Anterior cingulate cortex (tissue), 58 donors: ENCODE measurements around the gene ETNK2.
A peak's percentile ranks its signal among the peaks of the same experiment; 100 is the strongest.

Source experiments
- DNase-seq, 58 donors: peaks; one replicate each; lab custom pipeline; 2025; lab: John Stamatoyannopoulos, UW

Gene ETNK2

DNA sequence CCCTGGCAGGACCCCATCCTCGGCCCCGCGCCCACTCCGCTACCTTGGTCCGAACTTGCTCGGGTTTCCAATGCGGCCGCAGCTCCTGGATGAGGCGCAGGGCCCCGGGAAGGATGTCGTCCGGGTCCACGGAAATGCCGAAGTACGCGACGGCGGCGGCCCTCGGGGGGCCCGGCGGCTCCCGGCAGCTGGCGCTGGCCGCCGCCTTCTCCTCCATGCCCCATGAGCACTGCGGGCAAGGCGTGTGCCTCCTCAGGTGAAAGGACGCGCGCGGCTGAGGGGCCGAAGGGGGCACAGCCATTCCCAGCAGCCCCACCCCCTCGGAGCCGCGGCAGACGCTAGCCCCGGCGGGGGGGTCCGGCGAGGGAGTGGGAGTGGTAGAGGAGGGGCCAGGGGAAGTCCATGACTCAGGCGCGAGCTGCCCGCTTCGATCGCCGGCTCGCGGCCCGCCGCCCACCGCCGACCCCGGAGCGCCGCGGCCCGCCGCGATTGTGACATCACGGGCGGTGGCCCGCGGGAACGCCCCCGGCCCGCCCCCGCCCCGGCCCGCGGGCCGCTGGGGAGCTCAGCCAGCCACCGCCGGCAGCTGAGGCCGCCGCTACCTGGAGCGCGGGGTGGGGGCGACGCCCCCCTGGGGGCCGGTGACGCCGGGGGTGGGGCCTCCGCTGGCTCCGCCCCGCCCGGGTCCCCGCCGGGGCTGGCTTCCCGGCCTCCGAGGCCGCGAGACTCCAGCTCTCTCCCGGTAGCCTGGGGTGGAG lies at the start of gene ETNK2:
TSS of gene ETNK2 (minus strand) at position 493 of the 758 bp plus-strand sequence. CDS start at position 301, 192 bp downstream.
- peak in 28 of 58 donors; percentile 6 to 77 (median 34) for DNase-seq

DNA sequence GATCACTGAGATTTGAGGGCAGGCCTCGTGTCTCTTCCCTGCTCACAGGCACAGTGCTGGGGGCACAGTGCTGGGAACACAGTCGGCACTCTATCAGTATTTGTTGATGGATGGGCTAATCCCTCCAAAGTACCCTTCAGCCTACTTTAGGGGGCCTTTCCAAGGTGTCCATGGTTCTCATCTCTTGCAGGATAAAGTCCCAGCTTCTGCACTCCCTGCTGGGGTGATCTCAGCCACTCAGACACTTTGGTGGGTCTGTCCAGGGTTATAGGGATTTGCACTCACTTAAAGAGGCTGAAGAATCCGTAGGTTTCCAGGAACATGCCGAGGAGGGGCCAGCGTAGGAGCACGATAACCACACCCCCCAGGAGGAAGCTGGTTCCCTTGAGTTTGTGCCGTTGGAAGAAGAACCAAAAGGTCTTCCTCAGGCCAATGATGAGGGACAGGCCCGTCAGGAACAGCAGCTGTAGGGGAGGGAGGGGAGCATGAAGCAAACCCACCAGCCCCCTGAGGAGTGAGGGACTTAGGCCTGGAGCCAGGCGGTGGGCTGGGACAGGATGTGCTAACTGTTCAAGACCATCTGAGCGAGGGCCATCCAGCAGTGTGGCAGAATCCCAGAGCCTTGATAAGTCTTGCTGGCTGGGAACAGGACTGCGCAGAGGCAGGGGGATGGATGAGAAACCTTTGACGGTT lies 49.6 kb upstream of the ETNK2 start:
- no peak for DNase-seq

GRCh38 chr1:204199579-204199978 lies 47.7 kb upstream of the ETNK2 start:
- no peak for DNase-seq

GRCh38 chr1:204198348-204199340 lies 46.8 kb upstream of the ETNK2 start:
- peak in 3 of 58 donors; percentile 6 to 20 (median 16) for DNase-seq

- no peak for DNase-seq
These were observed 45.2 kb upstream of the ETNK2 start for GRCh38 chr1:204197068-204197467.

DNA sequence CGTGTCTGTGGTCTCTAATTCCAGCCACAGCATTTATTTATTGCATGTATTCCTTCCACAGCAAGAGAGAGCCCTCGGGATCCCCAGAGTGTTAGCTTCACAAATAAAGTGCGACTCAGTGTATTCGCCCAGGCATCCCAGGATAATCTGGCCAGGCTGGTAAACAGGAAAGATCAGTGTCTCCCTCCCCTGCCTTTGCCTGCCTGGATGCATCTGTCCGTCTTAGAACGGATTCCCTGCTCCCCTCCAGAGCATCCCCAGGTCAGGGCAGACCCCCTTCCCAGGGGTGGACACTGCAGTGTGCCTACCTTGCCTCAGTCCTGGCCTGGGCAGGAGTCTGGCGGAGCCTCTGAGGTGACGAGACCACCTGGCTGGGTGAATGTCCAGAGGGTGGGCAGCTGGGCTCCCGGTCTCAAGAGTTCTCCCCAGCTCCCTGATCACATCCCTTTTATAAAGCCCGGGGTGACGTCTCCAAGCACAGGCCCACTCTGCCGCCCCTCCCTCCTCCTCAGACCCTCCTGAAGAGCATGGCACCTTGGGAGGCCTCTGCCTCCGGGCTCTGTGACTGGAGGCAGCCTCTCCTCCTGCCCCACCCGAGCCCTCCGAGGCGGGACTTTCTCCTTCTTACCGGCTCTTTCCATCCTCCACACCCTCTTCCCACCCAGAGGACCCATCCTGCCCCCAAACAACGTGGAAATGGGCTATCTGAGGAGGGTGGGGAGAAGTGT lies 44.4 kb upstream of the ETNK2 start, which contains the start of gene KISS1:
TSS of gene KISS1 (minus strand) at position 424 of the 728 bp plus-strand sequence. CDS start 3,615 bp downstream, outside the sequence.
- no peak for DNase-seq

- DNase-seq = no peak
These were observed 42.9 kb upstream of the ETNK2 start for GRCh38 chr1:204194771-204195170.

DNA sequence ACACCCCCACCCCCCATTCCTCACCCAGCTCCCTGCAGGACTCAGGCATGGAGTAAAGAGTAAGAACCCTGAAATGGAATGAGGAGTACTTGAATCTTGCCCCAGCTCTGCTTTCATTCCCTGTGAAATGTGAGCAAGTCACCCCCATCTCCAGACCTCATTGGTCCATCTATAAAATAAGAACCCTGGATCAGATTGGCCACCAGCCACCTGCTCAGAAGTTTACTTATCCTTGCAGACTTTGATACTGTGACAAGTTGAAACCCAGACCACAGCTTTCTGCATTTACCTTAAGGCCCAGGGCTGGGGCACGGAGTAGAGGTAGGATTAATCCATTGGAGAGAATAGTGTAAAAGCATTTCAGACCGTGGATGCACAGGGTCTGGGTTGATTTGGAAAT lies 42.2 kb upstream of the ETNK2 start:
- DNase-seq = no peak

- no peak for DNase-seq
These were observed 40.9 kb upstream of the ETNK2 start for GRCh38 chr1:204192589-204193352.

DNA sequence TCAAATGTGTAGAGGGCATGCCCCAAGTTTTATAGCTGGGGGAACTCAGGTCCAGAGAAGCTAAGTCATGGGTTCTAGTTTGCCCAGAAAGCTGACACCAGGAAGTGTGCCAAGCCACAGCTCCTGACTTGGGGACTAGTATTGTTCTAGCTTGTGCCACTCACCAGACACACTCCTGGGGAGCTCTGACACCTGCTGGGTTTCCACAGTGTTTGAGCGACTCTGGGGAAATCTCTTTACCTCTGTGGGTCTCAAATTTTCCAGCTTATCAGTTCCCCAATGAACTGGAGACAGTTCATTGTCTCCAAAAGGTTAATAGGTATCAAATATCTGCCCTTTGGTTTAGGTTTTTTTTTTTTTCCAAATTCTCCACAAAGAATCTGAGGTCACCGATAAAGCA lies 40.2 kb upstream of the ETNK2 start:
- DNase-seq = no peak

DNA sequence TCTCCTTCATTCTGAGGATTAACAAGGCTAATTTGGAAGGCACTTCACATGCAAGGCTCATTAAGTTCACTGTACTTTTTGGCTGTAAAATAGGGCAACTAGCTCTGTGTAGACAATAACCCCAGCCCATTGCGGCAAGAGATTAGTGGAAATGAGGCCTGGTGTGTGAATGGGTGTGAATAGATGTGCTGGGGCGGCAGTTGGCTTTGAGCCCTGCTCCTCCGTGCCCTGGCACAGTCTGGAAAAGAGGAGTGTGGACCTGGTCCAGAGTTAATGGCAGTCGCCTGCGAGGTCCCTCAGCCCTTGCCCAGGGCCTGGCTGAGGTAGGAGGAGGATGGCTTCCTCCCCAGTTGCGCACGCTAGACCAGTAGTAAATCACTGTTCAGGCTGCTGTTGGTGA lies 39.6 kb upstream of the ETNK2 start:
- DNase-seq = peak in 51 of 58 donors; percentile 10 to 93 (median 64)

DNA sequence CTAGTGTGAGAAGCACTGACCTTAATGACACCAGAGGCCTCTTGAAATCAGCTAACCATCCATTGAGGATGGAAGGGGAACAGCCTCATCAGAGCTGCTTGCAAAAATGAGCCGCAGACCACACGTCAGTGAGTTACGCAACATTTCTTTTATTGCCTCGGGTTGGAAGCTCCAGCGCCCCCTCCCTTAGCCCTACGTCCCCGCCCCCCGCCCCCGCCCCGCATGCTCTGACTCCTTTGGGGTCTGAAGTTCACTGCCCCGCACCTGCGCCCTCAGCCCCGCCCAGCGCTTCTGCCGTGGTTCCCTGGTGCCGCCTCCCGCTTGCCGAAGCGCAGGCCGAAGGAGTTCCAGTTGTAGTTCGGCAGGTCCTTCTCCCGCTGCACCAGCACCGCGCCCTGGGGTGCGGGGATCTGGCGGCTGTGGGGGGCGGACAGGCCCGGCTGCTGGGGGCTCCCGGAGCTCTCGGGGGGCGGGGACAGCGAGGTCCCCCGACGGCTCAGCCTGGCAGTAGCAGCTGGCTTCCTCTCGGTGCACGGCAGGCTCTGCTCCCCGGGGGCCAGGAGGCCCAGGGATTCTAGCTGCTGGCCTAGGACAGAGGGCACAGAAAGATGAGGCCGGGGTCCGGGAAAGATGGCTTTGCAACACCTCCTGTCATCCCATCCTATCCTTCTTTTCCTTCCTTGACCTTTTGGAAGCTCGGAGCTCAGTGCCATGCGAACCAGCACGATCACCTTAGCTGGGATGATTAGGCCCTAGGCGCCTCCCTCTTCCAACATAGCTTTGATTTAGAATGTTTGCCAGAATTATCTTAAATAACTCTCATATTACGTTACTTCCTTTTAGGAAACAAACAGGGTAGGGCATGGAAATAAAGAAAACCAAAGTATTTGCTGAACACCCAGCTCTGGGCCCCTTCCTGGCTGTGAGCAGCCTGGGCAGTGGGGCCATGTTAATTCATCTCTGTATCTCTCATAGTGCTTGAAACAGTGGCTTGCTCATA lies 38.7 kb upstream of the ETNK2 start:
- no peak for DNase-seq

DNA sequence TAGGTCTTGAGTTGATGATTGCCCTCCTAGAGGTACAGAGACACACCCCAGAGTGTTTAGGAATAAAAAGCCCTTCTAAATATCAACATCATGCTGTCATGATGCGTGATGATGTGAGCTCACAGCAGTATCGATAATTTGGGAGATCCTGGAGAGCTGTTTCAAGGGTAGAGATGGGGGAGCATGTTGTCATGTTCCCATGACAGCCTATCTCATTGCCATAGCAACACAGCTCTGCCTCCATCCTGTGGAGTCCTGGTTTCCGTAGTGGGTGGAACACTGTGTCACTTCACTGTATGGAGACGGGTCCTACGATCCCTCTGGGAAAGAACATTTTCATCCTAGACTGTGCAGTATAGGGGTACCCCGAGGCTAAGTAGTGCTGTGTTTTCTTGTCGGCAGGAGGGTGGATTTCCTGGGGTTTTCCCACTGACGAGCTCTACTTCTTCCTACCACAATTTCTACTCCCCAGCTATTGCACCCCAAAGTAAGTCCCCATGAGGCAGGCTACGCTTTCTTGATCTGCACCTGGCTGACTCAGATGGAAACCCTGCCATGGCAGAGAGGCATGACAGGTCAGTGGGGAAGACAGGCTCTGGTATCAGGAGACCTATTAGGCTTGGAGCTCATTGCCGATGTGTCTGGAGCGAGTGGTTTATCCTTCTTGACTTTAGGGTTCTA lies 37.3 kb upstream of the ETNK2 start:
- DNase-seq = peak in 23 of 58 donors; percentile 4 to 62 (median 26)

- no peak for DNase-seq
These were observed 34.8 kb upstream of the ETNK2 start for GRCh38 chr1:204186597-204186996.

DNA sequence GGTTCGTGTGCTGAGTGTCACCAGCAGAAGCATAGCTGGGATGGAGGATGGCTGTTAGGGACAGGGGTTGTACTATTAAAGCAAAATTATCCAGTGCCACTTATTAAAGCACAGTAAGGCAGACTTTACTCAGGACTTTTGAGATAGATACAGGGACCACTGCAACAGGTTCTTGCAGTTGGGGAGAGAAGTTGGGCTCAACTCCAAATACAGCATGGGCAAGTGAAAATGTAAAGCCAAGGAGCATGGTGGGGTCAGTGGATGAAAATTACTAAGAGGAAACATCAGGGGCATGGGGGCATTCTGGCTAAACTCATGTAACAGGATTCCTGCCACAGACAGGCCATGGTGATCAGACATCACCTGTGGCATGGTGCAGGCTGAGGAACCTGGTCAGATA lies 29.3 kb upstream of the ETNK2 start:
- no peak for DNase-seq

DNA sequence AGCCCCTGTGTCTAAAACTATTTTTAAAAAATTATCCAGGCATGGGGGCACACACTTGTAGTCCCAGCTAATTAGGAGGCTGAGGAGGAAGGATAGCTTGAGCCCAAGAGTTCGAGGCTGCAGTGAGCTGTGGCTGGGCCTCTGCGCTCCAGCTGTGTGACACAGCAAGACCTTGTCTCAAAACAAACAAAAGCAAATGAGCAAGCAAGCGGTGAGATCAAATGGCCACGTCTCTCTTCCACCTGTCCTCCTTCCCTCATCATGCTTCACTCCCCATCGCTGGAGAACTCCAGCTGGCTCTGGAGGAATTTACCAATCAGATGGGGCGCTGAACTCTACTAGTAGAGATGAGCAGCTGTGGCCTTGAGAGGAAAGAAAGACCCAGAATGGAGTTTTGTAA lies 28.3 kb upstream of the ETNK2 start:
- no peak for DNase-seq
